A549 (cell line): ENCODE data around the gene KRTAP5-7.

Experiments
- CHD4 ChIP-seq: fragments of 200-600 bp; sonication (generic); IDR thresholded peaks from 2 replicates; pipeline ENCODE4 v1.6.1; 2016; ENCODE audit warnings: antibody characterized with exemption, mild to moderate bottlenecking, borderline replicate concordance
- HOXB5 ChIP-seq: fragments of 250-450 bp; sonication (Bioruptor Pico); IDR thresholded peaks from 2 replicates; pipeline ENCODE4 v1.5.0; 2020; ENCODE audit warnings: mild to moderate bottlenecking, moderate library complexity
- JUN ChIP-seq, 2 experiments: fragments of >200 bp; sonication (Bioruptor Twin); formaldehyde crosslinking; IDR thresholded peaks; 2 replicates in 1 of 2; 3 replicates in 1 of 2; pipeline ENCODE4 v1.6.1; 2016 to 2017
- KDM1A ChIP-seq: fragments of 200-600 bp; sonication (generic); IDR thresholded peaks from 2 replicates; pipeline ENCODE4 v1.6.1; 2016; ENCODE audit warnings: low read depth, mild to moderate bottlenecking
- MAZ ChIP-seq: fragments of 150-350 bp; IDR thresholded peaks from 2 replicates; pipeline ENCODE4 v1.6.1; 2014; ENCODE audit warnings: antibody characterized with exemption, low read depth, low read length, borderline replicate concordance
- POLR2A ChIP-seq: IDR thresholded peaks from 2 replicates; pipeline ENCODE4 v1.6.1; 2012; ENCODE audit warnings: mild to moderate bottlenecking, low read length
- SMC3 ChIP-seq: fragments of >200 bp; sonication (Bioruptor Twin); formaldehyde crosslinking; IDR thresholded peaks from 3 replicates; pipeline ENCODE4 v1.6.1; 2018; ENCODE audit warnings: inconsistent platforms
- SREBF2 ChIP-seq: fragments of 450-650 bp; IDR thresholded peaks from 2 replicates; pipeline ENCODE4 v1.6.1; 2014; ENCODE audit warnings: mild to moderate bottlenecking, moderate library complexity
- ZC3H11A ChIP-seq: fragments of 450-650 bp; IDR thresholded peaks from 2 replicates; pipeline ENCODE4 v1.6.1; 2014; ENCODE audit warnings: antibody characterized with exemption, mild to moderate bottlenecking
- ZNF302 ChIP-seq: fragments of 250-450 bp; sonication (Bioruptor Pico); IDR thresholded peaks from 2 replicates; pipeline ENCODE4 v1.9.0; 2021; ENCODE audit warnings: inconsistent platforms, mild to moderate bottlenecking, moderate library complexity
- TF ChIP-seq, protein P1 (sequence below): fragments of >200 bp; sonication (Bioruptor Twin); formaldehyde crosslinking; IDR thresholded peaks from 3 replicates; pipeline ENCODE4 v1.5.1; 2016

DNA sequence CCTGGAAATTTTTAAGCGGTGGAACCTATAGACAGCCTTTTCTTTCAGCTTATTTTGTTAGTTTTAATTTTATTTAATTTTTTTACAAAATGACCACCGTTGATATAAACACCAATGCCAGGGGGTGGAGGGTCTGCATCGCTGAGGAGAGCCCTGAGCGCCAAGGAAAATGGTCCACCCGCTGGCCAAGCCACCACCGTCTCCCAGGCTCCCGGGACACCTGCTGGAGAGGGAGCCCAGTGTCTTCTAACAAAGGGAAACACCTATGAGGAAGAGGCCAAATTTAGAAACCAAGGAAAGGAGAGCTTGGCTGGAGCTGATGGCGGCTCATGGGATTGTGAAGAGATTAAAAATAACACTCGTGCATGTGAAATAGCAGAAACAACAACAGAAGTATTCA is 10.5 kb downstream of the KRTAP5-7 start:
- TF ChIP-seq HOXB5 (no peak), POLR2A (no peak), ZNF302 (CRISPR knock-in tag) (no peak), MAZ (no peak), KDM1A (no peak), JUN (IDR thresholded peaks at IDR 0.05) (no peak), SREBF2 (no peak), CHD4 (no peak), SMC3 (no peak), ZC3H11A (no peak)
- TF ChIP-seq, protein P1, sequence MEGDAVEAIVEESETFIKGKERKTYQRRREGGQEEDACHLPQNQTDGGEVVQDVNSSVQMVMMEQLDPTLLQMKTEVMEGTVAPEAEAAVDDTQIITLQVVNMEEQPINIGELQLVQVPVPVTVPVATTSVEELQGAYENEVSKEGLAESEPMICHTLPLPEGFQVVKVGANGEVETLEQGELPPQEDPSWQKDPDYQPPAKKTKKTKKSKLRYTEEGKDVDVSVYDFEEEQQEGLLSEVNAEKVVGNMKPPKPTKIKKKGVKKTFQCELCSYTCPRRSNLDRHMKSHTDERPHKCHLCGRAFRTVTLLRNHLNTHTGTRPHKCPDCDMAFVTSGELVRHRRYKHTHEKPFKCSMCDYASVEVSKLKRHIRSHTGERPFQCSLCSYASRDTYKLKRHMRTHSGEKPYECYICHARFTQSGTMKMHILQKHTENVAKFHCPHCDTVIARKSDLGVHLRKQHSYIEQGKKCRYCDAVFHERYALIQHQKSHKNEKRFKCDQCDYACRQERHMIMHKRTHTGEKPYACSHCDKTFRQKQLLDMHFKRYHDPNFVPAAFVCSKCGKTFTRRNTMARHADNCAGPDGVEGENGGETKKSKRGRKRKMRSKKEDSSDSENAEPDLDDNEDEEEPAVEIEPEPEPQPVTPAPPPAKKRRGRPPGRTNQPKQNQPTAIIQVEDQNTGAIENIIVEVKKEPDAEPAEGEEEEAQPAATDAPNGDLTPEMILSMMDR, result no peak
